Left renal cortex interstitium (tissue), 4 donors: ENCODE data around the gene METTL26. TPM values are rescaled to one million over a fixed set of nuclear protein-coding genes. Genes with fewer than 3 reads are reported as not detected.

Experiments
- DNase-seq, 4 donors: peaks; one replicate each; pipeline ENCODE4 v3.0.0-alpha.2; 2013; ENCODE audit warnings: low read depth in 4 of 4, low spot score in 2 of 4, missing footprints in 1 of 4
- polyA plus RNA-seq, 4 donors: library from polyadenylated mRNA; unstranded; fragments of 120-200 nt; gene quantifications; one replicate each; pipeline ENCODE4 v1.2.1, GENCODE V29; 2013; ENCODE audit not compliant: insufficient read length in 4 of 4

The METTL26 gene
- polyA plus RNA-seq, 4 donors: 40.1 to 81.6 (median 60.1) TPM

GRCh38 chr16:627454-628239 is 8.5 kb downstream of the METTL26 start:
- DNase-seq: no peak

DNA sequence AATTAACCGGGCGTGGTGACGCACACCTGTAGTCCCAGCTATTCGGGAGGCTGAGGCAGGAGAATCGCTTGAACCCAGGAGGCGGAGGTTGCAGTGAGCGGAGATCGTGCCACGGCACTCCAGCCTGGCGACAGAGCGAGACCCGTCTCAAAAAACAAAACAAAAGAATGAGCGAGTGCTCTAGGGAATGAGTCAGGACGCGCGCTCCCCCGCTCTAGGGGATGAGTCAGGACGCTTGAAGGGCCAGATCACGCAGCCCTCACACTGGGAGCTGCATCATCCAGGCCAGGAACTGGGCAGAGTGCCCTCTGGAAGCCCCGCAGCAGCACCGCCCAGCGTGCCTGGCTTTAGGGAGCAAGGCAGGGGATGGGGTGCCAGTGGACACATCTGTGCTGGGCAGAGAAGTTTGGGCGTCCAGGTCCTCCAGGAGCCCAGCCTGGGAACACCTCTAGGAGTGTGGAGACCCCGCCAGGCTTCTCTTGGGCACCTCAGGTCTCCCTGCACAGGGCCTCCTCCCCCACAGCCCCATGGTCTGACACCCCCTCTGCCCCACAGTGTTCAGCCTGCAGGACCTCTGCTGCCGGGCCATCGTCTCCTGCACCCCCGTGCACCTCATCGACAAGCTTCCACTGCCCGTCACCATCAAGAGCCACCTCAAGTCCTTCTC is 9.2 kb downstream of the METTL26 start:
- no peak for DNase-seq

- DNase-seq: no peak
Observed at GRCh38 chr16:625977-626765, 9.9 kb downstream of the METTL26 start.

GRCh38 chr16:625117-625976 is 10.8 kb downstream of the METTL26 start:
- DNase-seq: no peak

DNA sequence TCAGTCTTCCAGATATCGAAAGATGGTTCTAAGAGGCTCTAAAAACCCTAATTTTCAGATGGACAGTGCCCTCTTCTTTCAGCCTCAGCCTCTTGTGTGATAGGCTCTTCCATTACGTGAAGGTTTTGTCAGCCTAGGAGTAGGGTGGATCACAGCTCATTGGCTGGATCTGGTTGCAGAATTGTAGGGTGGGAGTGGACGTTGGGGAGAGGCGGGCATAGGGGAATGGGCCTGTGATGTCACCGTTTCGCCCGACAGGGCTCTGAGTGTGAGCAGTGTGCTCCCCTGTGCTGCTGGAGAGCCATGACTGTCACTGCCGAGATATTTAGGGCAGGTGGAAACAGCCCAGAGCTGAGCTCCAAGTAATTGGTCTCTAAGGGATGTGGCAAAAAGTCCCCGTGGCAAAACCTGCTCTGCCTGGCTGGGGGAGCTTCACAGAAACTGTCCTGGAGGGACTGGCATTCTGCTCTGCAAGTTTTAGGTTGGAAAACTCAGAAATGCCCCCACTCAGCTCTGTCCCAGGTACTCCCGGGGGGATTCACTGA is 11.5 kb downstream of the METTL26 start:
- DNase-seq: no peak

DNA sequence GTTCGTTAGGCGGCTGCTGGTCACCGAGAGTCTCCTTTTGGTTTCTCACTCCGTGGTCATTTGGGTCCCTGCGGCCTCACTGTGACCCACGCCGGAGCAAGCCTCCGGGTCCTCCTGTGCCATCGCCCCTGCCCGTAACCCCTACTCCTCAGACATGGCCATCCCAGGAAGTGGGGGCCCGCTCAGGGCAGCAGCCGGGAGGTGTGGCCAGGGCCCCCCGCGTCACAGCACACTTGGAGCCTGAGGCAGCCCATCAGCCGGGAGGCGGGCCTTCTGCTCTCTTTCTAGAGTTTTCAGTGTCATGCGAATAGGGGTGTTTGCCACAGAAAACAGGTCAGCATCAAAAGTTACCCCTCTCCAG is 13.2 kb downstream of the METTL26 start:
- DNase-seq: no peak

DNA sequence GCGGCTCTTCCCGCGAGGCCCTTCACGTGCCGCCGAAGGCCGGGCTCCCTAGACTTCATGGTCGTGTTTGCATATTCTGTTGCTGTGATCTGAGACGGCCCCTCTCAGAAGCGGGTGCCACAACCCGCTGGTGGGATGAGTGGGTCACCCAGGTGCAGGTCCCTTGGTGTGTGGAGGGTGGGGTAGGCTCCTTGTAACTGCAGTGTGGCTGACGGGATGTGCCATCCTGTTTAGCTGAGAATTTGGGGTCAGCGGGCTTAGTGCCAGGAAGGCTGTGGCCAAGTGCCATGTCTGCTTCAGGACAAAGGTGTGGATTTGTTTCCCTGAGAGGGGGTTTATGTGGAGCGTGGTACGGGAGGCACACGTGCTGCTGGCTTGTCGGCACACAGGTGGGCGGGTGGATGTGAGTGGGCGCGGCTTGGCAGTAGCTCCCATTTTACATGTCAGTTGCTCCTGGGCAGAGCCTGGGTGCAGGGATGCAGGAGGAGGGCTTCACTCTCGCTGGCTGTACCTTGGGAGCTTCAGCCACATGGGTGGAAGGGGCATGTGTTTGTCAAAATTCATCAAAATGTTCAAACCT is 14.5 kb downstream of the METTL26 start:
- DNase-seq: no peak

DNA sequence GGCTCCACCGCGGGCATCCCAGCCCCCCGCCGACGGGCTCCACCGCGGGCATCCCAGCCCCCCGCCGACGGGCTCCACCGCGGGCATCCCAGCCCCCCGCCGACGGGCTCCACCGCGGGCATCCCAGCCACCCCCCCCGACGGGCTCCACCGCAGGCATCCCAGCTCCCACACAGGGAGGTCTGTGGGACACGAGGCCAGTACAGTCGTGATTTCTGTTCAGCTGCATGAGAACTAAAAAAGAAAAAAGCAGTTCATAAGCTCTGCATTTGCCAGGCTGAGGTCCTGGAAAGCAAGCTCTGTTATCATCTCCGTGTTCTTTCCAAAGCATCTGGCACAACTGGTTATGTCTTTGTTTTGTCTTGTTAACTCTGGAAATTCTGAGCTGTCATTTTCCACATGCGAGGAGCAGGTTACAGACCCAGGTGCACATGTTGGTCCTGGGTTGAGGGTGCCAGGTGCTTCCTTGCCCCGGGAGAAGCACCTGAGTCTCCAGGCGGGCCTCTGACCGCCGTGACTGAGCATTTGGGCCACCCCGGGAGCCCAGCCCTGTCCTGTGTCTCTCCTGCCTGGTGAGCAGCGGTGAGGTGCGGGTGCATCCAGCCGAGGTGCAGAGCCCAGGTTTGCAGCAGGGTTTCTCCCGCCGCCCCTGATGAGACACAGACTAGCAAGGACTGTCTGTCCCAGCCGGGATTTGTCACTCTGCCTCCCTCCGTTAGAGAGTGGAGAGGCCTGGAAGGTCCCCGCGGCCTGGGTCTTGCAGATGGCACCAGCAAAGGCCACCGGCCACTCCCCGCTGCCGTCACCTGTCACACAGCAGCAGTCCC is 15.2 kb downstream of the METTL26 start:
- no peak for DNase-seq

DNA sequence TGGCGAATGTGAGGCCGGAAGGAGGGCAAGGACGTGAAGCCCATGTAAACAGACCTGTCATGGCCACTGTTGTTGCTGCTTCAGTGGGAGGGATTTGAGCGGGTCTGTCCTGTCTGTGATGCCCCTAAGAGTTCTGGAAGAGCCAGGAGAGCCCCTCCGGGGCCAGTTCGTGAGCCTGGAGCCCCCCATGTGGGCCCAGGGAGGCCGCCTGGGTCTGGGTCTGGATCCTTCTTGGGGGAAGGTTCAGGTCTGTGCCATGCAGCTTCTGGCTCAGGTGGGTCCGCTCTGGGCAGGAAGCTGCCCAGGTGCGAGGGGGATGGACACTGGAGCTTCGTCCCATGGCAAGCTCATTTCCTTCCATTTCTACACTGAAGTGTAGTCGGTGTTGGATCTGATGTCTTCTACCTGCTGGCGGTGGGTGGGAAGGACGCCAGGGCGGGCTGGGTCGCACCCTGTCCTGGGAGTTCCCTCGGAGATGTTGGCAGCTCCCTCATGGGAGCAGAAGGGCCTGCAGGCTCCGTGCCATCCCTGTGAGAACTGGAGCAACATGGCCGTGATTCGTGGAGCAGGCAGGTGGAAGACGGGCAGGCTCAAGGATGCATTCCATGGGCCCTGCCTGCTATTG is 16.5 kb downstream of the METTL26 start:
- no peak for DNase-seq

DNA sequence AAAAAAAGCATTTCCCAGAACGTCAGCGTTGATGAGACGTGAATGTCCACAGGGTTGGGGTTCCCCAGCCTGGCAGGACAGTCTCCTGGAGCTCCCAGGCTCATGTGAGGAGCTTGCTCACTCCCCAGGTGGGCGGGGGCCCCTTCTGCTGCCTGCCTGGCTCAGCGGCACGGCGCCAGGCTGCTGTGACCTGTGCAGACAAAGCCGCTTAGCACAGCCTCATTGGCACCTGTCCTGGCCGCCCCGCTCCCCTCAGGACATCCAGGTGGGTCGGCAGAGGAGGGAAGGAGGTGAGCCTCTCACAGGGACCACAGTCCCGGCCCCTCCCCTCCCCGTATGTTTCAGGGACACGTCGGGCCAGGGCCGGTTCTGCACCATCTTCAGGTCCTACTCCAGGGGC is 18.2 kb downstream of the METTL26 start:
- no peak for DNase-seq

GRCh38 chr16:616733-617586 is 19.1 kb downstream of the METTL26 start:
- no peak for DNase-seq

GRCh38 chr16:615122-615521 is 21.0 kb downstream of the METTL26 start:
- DNase-seq: no peak

DNA sequence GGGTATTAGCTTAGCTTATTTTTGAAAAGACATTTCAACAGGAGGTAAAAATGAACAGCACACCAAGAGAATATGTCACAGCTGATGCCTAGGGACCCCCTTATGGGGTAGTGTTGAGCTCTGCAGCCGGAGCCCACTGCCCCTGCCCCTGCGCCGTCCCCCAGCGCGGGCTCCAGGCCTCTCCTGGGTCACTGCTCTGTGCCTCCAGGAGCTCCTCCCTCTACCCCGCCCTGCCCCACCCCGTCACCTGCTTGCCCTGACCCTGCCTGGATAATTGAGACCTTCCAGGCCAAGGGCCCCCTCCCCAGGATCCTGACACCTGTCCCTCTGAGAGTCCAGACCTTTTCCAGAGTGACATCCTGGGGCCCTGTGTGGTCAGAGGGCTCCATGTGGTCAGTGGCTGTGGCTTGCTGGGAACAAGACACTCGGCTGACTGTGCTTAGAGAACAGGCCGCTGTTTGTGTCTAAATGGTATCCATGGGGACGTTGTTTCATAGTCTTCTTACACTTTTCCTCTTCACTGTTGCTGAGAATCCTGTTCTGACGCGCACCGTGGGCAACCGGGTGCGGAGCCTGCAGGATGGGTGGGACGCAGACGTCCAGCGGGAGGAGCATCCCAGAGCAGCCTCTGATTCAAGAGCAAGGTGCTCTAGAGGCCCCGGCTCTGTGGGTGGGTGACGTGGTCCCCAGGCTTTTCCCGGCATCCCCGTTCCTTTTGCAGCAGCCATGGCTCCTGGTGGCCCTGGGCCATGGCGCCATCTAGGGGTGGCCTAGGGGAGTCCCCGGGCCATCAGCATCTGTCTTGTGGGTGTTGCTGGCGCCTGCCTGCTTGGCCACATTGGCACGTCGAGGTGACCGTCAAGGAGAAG is 25.4 kb downstream of the METTL26 start:
- DNase-seq: no peak

DNA sequence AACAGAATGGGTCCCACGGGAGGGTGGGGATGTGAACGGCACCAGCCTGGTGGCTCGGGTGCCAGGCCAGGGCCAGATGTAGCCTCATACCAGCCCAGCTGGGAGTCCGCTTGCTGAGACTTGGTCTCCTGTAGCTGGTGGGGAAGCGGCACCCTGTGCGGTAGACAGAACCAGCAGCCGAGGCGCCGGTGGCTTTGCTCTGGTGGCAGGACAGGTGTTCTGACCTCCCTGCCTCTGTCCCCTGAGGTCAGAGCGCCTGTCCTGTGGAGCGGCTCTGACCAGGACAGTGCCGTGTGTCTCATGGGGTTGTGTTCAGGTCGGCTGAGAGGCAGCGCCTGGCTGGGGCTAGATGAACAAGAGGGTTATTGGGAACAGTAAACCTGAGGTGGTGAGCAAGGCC is 26.1 kb downstream of the METTL26 start:
- DNase-seq: no peak

DNA sequence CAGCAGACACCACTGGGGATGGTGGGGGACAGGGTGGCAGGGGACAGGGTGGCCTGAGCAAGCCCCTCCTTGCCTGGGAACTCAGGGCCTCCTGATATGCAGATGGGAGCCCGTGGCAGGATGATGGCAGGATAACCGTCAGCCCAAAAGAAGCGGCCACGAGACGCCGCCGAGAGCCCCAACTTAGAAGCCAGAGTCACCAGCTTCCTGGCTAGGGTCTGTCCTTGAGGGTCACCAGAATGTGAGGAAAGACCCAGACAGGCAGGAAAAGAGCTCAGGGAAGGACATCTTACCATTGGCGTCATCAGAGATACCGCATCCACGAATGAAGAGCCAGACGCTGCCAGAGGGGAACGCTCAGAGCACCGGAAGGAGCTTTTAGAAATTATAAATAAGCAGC is 26.8 kb downstream of the METTL26 start:
- no peak for DNase-seq

- DNase-seq: no peak
Observed at GRCh38 chr16:608019-608418, 28.1 kb downstream of the METTL26 start.
